PC-9 (cell line): Measurements from ENCODE around the gene ABCC3.

Experiments
- CTCF ChIP-seq: fragments of 200-600 bp; sonication (generic); conservative IDR thresholded peaks from 2 replicates; pipeline ENCODE4 v1.6.1; 2017; ENCODE audit warnings: mixed run types, antibody characterized with exemption, mild to moderate bottlenecking, moderate library complexity
- EZH2 ChIP-seq: fragments of 200-600 bp; sonication (generic); IDR thresholded peaks from 2 replicates; pipeline ENCODE4 v1.8.0; 2017; ENCODE audit warnings: antibody characterized with exemption, low read depth

DNA sequence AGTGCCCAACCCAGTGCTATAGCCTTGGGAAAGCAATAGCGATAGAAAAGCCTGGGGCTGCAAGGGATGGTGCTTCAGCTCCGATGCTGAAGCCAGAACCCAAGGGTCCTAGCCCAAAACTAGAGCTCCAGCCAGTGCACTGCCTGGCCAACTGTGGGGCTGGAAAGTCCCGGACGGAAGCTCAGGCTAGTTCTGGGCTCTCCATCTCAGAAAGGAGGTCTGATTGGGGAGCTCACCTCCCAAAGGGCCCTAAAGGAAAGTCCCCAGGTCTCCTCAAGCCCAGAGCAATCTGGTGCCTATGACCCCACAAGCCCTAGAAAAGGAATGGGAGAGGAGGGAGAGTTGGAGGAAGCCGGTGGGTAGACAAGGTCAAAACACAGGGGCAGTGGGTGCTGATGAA is 2.0 kb upstream of the ABCC3 start:
- TF ChIP-seq CTCF = no peak
- no peak for TF ChIP-seq EZH2
